MM.1S (cell line): ENCODE measurements around the gene RHOBTB3.

Source experiments
- CTCF ChIP-seq: fragments of 300-600 bp; sonication (generic); IDR thresholded peaks from 2 replicates; pipeline ENCODE4 v1.5.1; 2016; ENCODE audit warnings: antibody characterized with exemption, low read length, mixed read lengths
- EZH2 ChIP-seq: fragments of 300-600 bp; sonication (generic); optimal IDR thresholded peaks from 2 replicates; pipeline ENCODE3; 2017; ENCODE audit warnings: low read depth, mild to moderate bottlenecking, antibody characterized with exemption, low read length, mixed read lengths
- EZH2phosphoT487 ChIP-seq: fragments of 300-600 bp; sonication (generic); IDR thresholded peaks from 2 replicates; pipeline ENCODE4 v1.6.1; 2018; ENCODE audit warnings: antibody characterized with exemption, low read length

DNA sequence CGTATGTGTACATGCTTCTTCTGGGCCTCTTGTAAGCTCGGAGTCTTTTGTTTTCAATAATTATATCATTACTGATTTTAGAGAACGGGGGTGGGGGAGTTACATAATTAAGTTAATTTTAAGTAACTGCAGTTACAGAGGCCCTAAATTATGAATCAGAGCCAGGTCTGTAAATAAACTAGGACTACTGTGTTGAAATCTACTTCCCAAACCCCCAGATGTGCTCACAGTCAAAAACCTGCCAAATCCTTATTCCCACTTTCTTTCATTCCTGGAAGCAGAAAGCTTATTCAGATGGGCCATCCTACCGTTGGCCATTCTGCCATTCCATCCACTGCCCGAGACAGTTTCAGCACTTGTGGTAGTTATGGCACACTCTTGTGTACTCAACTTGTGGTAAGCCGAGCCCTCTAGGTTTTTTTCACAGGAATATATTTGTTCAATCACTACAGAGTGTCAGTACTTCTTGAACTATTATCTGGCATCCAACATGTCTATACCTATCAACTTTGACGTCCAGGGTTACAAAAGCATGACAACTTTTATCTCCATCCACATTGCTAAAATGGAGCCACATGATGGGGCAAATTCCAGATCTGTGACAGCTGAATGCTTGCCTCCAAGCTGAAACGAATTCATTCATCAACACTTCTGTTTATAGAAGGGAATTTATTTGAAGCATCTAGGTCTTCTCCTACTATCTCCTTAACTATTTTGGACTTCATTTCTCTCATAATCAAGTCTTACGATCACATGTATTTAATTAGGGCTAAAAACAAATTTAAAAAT, 53.6 kb downstream of the RHOBTB3 start:
- TF ChIP-seq CTCF (no peak), EZH2phosphoT487 (no peak), EZH2 (no peak)
